Cardiac muscle cell (in vitro differentiated cells and primary cell): ENCODE data around the gene TMEM232. TPM values are rescaled to one million over a fixed set of nuclear protein-coding genes. Genes with fewer than 3 reads are reported as not detected.

ENCODE experiments used
- DNase-seq, 2 donors: peaks; one replicate each; pipeline versions ENCODE4 v3.0.0 to v3.0.0-alpha.2; 2010 to 2017; ENCODE audit warnings: low read depth in 1 of 2, low spot score in 1 of 2
- H3K27ac ChIP-seq: fragments of 200-600 bp; sonication (generic); 2 replicates; pipeline ENCODE4 v1.5.1; 2016
- H3K27me3 ChIP-seq: fragments of 200-600 bp; sonication (generic); 2 replicates; pipeline ENCODE4 v1.6.0; 2016; ENCODE audit warnings: control low read depth
- H3K36me3 ChIP-seq: fragments of 200-600 bp; sonication (generic); 2 replicates; pipeline ENCODE4 v1.5.1; 2016; ENCODE audit warnings: control low read depth
- H3K4me1 ChIP-seq: fragments of 200-600 bp; sonication (generic); 2 replicates; pipeline ENCODE4 v1.8.1; 2017; ENCODE audit warnings: low read depth, mild to moderate bottlenecking, mixed run types
- H3K4me3 ChIP-seq: fragments of 200-600 bp; sonication (generic); 2 replicates; pipeline ENCODE4 v1.5.1; 2016; ENCODE audit warnings: mild to moderate bottlenecking
- H3K9me3 ChIP-seq: fragments of 200-600 bp; sonication (generic); 2 replicates; pipeline ENCODE4 v1.5.1; 2017; ENCODE audit warnings: low read depth, mild to moderate bottlenecking, control low read depth
- polyA plus RNA-seq: library from polyadenylated mRNA; unstranded; fragments of >200 nt; fragmentation: Nextera tagmentation; extraction: Ambion mirVana; gene quantifications from 2 replicates; pipeline ENCODE4 v1.2.1, GENCODE V29; 2016
- total RNA-seq: library from RNA; depleted of rRNA; stranded (reverse); fragments of >200 nt; gene quantifications from 2 replicates; pipeline ENCODE4 v1.2.3, GENCODE V29; 2016
- TF ChIP-seq, protein P1 (sequence below): IDR thresholded peaks from 2 replicates; pipeline ENCODE4 v1.5.1; 2012; ENCODE audit warnings: low read depth, mild to moderate bottlenecking, low read length

The TMEM232 gene
- total and polyA plus RNA-seq, 2 experiments from 2014 or later, result 2.5 to 7.0 TPM

DNA sequence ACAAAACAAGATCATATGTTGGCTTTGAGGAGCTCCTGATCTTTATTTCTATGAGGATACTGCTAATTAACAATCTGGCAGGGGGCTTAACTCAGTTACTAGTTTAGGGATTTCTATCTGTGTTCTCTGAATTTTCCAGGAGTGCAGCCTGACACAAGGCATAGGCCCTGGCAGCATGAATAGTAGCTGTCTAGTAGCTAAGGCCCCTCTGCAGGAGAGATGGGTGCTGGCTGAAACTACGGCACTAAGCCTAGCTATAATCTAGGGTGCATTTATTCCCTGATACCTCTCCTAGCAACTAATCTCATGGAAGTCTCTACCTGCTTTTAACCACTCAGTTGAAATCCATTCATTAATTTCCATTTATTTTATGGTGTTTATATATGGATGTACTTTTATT is 268.2 kb downstream of the TMEM232 start:
- DNase-seq, result no peak
- Histone ChIP-seq H3K9me3 (no peaks in the 10 kb centered on the region), H3K27me3 (no peaks in the 10 kb centered on the region), H3K4me1 (no peaks in the 10 kb centered on the region), H3K27ac (no peak overlapping the region), H3K4me3 (no peak overlapping the region), H3K36me3 (no peaks in the 10 kb centered on the region)
- TF ChIP-seq, protein P1, sequence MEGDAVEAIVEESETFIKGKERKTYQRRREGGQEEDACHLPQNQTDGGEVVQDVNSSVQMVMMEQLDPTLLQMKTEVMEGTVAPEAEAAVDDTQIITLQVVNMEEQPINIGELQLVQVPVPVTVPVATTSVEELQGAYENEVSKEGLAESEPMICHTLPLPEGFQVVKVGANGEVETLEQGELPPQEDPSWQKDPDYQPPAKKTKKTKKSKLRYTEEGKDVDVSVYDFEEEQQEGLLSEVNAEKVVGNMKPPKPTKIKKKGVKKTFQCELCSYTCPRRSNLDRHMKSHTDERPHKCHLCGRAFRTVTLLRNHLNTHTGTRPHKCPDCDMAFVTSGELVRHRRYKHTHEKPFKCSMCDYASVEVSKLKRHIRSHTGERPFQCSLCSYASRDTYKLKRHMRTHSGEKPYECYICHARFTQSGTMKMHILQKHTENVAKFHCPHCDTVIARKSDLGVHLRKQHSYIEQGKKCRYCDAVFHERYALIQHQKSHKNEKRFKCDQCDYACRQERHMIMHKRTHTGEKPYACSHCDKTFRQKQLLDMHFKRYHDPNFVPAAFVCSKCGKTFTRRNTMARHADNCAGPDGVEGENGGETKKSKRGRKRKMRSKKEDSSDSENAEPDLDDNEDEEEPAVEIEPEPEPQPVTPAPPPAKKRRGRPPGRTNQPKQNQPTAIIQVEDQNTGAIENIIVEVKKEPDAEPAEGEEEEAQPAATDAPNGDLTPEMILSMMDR, result no peak

DNA sequence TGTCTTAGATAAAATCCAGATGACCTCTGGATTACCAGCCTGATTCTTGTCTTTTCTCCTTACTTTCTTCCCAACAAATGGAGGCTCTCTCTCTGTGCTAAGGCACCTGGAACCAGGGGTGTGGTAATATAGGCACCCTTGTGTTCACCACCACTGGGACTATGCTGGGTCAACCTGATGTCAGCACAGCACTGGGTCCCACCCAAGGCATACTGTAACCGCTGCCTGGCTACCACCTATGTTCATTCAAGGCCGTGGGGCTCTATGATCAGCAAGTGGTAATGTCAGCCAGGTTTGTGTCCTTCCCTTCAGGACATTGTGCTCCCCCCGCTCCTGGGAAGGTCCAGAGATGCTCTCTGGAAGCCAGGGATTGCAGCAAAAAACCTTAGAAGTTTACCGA is 283.6 kb downstream of the TMEM232 start:
- Histone ChIP-seq H3K4me3 (no peak overlapping the region), H3K9me3 (no peaks in the 10 kb centered on the region), H3K36me3 (no peaks in the 10 kb centered on the region), H3K4me1 (peaks cover 3% of the 10 kb centered on the region), H3K27me3 (no peaks in the 10 kb centered on the region), H3K27ac (no peak overlapping the region)
- no peak for DNase-seq
- TF ChIP-seq, protein P1, result no peak

DNA sequence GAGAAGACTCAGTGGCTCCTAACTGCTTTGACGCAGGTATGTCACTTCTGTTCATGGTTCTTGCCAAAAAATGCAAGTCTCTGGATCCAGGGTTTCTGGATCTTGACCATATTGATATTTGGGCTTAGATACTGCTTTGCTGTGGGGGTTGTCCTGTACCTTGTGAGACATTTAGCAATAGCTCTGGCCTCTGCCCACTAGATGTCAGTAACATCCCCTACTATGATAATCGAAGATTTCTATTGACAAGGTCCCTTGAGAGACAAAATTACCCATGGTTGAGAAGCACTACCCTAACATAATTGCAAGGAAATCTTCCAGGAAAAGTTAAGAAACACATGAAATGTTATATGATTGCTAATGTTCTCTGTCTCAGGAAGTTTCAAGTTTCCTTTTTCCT is 285.4 kb downstream of the TMEM232 start:
- no peak overlapping the region for H3K27ac ChIP-seq
- DNase-seq, result peak; percentile 13 to 41
- no peaks in the 10 kb centered on the region for H3K27me3 ChIP-seq
- no peaks in the 10 kb centered on the region for H3K9me3 ChIP-seq
- TF ChIP-seq, protein P1, result peak; percentile 35
- no peaks in the 10 kb centered on the region for H3K36me3 ChIP-seq
- peaks cover 3% of the 10 kb centered on the region for H3K4me1 ChIP-seq
- H3K4me3 ChIP-seq, result no peak overlapping the region

DNA sequence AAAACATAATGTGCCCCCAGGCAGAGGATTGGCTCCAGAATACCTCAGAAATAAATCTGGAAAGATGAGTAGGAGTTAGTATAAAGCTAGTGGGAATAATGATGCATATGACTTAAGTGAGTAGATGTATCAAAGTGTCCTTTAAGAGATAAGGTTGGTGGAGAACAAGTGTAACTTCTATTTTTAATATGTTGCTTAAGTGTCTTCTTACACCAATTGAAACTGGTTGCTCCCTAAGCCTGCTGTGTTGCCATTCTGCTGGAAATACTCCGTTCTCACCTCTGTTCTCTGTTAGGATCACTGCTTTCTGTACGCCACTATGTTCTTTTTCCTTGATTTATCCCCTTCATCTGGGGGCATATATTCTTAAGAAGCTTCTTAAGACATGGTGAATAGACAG is 286.4 kb downstream of the TMEM232 start:
- Histone ChIP-seq H3K36me3 (no peaks in the 10 kb centered on the region), H3K27me3 (no peaks in the 10 kb centered on the region), H3K27ac (no peak overlapping the region), H3K9me3 (no peaks in the 10 kb centered on the region), H3K4me3 (no peak overlapping the region), H3K4me1 (peaks cover 3% of the 10 kb centered on the region)
- TF ChIP-seq, protein P1, result no peak
- no peak for DNase-seq

DNA sequence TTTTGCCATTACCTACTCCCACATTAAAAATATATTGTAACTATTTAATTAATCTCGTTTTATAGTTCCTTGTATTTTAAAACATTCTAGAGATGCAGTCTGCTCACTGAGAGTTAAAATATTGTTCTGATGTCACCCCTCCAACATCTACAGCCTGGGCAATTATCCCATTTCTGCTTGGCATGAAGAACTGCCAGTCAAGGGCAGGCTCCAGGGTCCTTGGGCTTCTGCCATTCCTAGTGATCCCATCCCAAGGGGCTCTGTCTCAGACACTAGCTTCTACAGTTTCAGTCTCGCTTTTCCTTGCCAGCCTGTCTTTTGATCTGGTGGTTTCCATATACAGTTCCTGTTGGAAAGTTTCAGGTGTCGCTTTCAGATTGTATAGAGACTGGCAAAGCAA is 287.2 kb downstream of the TMEM232 start:
- Histone ChIP-seq H3K4me3 (no peak overlapping the region), H3K4me1 (peaks cover 3% of the 10 kb centered on the region), H3K36me3 (no peaks in the 10 kb centered on the region), H3K9me3 (no peaks in the 10 kb centered on the region), H3K27me3 (no peaks in the 10 kb centered on the region), H3K27ac (no peak overlapping the region)
- DNase-seq, result no peak
- TF ChIP-seq, protein P1, result no peak

DNA sequence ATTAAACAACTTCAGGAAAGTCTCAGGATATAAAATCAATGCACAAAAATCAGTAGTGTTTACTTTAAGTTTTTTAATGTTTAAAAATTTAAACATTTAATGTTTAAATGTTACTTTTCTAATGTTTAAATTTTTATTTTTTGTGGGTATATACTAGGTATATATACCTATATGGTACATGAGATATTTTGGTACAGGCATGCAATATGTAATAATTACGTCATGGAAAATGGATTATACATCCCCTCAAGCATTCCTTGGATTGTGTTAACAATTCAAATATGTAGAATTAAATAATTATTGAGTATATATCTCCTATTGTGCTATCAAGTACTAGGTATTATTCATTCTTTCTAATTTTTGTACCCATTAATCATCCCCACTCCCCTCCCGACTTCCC is 291.3 kb downstream of the TMEM232 start:
- Histone ChIP-seq H3K27ac (no peak overlapping the region), H3K4me1 (no peaks in the 10 kb centered on the region), H3K27me3 (no peaks in the 10 kb centered on the region), H3K4me3 (no peak overlapping the region), H3K36me3 (no peaks in the 10 kb centered on the region), H3K9me3 (no peaks in the 10 kb centered on the region)
- TF ChIP-seq, protein P1, result no peak
- no peak for DNase-seq
